Activated naive CD4-positive, alpha-beta T cell treated with anti-CD3 and anti-CD28 coated beads, Interleukin-2, amount 10 ng/mL, durations not matched to agents 7 days and 5 days (primary cell): ENCODE results near the gene KIF1B.
"Not testable (repeated sequence)": the region's sequence is repeated elsewhere in the genome, so short reads cannot be mapped to it uniquely, and the experiment has no call there.

ENCODE experiments used
- CTCF ChIA-PET: fragments of 350-600 bp; sonication (Branson Sonifier 250); formaldehyde crosslinking; loops from one replicate; lab custom pipeline; 2021; ENCODE audit warnings: antibody characterized with exemption; lab: Charles Lee
- DNase-seq: peaks from one replicate; pipeline ENCODE4 v3.0.0-alpha.2; 2020
- H3K27ac Mint-ChIP-seq: one replicate; pipeline ENCODE4 v1.8.0; 2021; ENCODE audit warnings: mild to moderate bottlenecking, moderate library complexity, mixed read lengths
- H3K27me3 Mint-ChIP-seq: one replicate; pipeline ENCODE4 v1.8.0; 2021; ENCODE audit warnings: mild to moderate bottlenecking, mixed read lengths
- H3K36me3 Mint-ChIP-seq: one replicate; pipeline ENCODE4 v1.8.0; 2021; ENCODE audit warnings: mixed read lengths
- H3K4me1 Mint-ChIP-seq: one replicate; pipeline ENCODE4 v1.8.0; 2021; ENCODE audit warnings: mixed read lengths
- H3K4me3 Mint-ChIP-seq: one replicate; pipeline ENCODE4 v1.8.0; 2021; ENCODE audit warnings: mild to moderate bottlenecking, moderate library complexity, mixed read lengths
- H3K9me3 Mint-ChIP-seq: one replicate; pipeline ENCODE4 v1.8.0; 2021; ENCODE audit warnings: mixed read lengths

KIF1B gene

DNA sequence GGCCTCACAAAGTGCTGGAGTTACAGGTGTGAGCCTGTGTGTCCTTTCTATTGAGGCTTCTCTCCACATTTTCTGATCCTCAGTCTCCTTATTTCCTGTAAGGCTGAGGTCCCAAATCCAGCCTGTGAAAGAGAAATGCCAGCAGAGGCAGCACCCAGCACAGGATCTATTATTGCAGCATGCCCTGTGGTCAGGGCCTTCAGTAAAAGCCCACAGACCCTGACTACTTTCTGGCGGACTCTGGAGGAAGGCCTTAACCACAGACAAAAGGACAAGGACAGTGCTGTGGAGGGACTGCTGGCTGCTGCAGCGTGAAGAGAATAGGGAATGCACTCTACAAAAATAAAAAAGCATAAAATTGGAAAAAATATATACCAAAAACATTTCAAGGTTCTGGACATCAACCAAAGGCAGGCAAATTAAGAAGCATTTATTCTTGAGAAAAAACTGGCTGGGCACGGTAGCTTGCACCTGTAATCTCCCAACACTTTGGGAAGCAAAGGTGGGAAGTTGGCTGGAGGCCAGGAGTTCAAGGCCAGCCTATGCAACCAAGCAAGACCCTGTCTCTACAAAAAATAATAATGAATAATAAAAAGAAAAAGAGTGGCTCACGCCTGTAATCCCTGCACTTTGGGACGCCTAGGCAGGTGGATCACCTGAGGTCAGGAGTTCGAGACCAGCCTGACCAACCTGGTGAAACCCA, 179.1 kb downstream of the KIF1B start:
- Mint-ChIP-seq H3K4me1 (peaks cover 9% of the 10 kb centered on the region), H3K9me3 (peaks cover 3% of the 10 kb centered on the region), H3K27ac (no peak overlapping the region), H3K36me3 (no peaks in the 10 kb centered on the region), H3K27me3 (no peaks in the 10 kb centered on the region), H3K4me3 (no peak overlapping the region)
- DNase-seq = no peak
- CTCF ChIA-PET = no interaction called here

DNA sequence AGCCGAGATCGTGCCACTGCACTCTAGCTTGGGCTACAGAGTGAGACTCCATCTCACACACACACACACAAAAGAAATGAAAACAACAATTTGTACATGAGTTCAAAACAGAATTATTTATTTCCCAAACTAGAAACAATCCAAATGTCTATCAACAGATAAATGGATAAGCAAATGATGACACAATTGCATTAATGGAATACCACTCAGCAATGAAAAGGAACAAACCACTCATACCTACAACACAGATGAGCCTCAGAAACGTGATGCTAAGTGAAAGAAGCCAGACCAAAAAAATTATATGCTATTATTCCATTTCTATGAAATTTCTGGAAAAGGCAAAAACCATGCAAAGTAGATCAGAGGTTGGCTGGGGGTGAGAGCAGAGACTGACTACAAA, 186.5 kb downstream of the KIF1B start:
- Mint-ChIP-seq H3K4me1 (peaks cover 31% of the 10 kb centered on the region), H3K27ac (no peak overlapping the region), H3K9me3 (peaks cover 3% of the 10 kb centered on the region), H3K36me3 (peaks cover 12% of the 10 kb centered on the region), H3K4me3 (peak overlapping the region; percentile 1), H3K27me3 (peaks cover 5% of the 10 kb centered on the region)
- no peak for DNase-seq
- CTCF ChIA-PET = no interaction called here

DNA sequence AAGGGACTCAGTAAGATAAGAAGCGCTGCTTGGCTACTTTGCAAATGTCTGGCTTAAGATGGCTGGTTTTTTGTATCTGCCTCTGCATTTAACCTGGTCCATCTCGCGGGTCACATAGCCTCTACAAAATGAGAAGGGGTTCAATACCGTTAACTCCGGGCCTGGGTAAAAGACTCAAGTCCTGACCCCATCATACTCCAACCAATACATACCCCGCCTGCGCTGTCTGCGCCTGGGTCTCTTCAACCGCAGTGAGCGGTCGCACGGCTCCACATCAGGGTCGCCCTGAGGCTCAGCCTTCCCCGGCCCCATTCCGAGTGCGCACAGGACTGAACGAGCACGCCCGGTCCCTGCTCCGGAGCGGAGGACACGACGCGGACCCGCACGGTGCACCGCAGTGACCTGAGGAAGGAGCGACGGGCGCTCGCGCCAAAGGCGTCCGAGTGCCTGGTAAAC, 187.9 kb downstream of the KIF1B start:
- peaks cover 3% of the 10 kb centered on the region for H3K9me3 Mint-ChIP-seq
- CTCF ChIA-PET = interaction anchor here (3.2 kb wide), 1 partner anchor 32 kb away, joined by 11 read pairs; the partner anchor contains the start of gene CENPS
- DNase-seq = no peak

DNA sequence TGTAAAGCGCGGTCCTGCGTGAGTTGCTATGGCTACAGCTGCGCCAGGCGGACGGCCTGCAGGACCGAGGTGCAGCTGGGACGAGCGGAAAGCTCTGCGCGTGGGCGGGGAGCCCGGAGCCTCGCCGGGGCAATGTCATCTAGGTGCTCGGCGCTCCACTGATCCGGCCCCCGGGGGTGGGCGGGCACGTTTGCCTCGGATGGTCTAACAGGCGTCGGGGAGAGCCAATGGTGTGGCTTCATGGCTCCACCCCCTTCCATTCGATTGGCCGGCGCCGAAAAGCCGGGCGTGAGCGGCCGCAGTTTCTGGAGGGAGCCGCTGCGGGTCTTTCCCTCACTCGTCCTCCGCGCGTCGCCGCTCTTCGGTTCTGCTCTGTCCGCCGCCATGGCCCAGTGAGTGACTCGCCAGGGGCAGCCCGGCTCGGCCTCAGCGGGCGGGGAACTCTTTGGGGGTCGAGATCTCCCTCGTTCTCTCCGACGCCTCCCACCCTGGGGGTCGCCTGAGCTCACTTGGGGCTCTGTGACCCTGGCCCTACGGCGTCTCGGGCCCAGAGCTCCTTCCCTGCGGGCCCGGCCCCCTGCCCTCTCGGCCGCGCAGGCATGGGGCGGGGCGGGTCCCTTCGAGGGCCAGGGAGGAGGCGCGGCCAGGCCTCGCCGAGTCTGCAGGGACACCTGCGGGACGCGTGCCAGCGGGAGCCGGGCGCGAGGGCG, 188.5 kb downstream of the KIF1B start, which contains the start of gene PGD:
Gene PGD, plus strand, starts transcription at position 331 of the 710 bp plus-strand sequence. Its CDS starts 54 bp downstream, at position 385.
- Mint-ChIP-seq H3K4me3 (peak within 1 kb of the TSS; percentile 88), H3K27ac (peak within 1 kb of the TSS; percentile 83), H3K27me3 (peaks cover 5% of the 10 kb centered on the region), H3K4me1 (peaks cover 38% of the 10 kb centered on the region), H3K36me3 (peaks cover 19% of the 10 kb centered on the region), H3K9me3 (peaks cover 3% of the 10 kb centered on the region)
- CTCF ChIA-PET = interaction anchor here (3.2 kb wide), 1 partner anchor 31 kb away, joined by 11 read pairs; the partner anchor contains the start of gene CENPS
- DNase-seq = peak; percentile 99

More for the DNA sequence above, 187.9 kb downstream of the KIF1B start:
- peak overlapping the region; percentile 88 for H3K4me3 Mint-ChIP-seq
- peaks cover 15% of the 10 kb centered on the region for H3K36me3 Mint-ChIP-seq
- peaks cover 5% of the 10 kb centered on the region for H3K27me3 Mint-ChIP-seq
- H3K4me1 Mint-ChIP-seq = peaks cover 34% of the 10 kb centered on the region
- H3K27ac Mint-ChIP-seq = peak overlapping the region; percentile 83

DNA sequence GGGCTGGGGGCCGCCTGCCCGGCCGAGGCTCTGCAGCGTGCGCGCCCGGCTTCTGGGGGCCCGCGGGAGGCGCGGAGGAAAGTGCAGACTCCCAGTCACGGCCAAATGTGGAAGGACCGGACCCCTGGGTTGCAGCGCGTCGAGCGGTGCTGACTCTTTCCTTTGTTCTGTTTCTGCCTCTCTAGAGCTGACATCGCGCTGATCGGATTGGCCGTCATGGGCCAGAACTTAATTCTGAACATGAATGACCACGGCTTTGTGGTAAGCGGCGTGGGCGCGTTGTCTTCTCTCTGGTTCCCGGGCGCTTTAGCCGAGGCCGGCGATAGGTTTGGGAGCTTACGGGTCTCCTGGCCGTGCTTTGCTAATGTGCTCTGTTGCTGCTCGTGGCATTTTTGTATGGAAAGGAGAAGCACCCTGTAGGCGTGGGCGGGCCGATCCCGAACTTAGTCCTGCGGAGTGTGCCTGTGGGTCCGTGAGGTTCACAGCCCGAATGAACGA, 189.1 kb downstream of the KIF1B start:
- peaks cover 39% of the 10 kb centered on the region for H3K4me1 Mint-ChIP-seq

DNA sequence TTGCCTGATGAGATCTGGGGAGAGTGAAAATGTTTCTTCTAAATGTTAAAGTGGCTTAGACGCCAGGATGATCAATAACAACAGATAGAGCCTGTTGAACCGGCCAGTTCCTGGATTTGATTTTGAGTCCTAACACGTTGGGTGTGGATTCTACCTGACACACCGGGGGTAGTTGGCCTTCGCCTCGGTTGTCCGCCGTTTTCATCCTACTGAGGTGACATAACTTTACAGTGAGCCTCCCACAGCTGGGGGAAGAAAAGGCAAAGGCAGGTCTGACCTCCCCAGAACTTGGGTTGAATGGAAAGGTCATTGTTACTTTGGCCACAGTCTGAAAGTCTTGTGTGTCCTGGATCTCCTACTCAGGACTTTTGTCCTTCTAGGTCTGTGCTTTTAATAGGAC, 189.6 kb downstream of the KIF1B start:
- Mint-ChIP-seq H3K36me3 (peaks cover 28% of the 10 kb centered on the region), H3K4me1 (peaks cover 39% of the 10 kb centered on the region), H3K27me3 (peaks cover 5% of the 10 kb centered on the region), H3K9me3 (no peaks in the 10 kb centered on the region), H3K27ac (peak overlapping the region; percentile 58), H3K4me3 (peak overlapping the region; percentile 81)
- CTCF ChIA-PET = interaction anchor here (0.8 to 3.2 kb wide), 2 partner anchors 30 to 94 kb away, joined by 3 to 11 read pairs; partner anchors contain the start of gene CENPS
- no peak for DNase-seq

More for the DNA sequence above, 189.1 kb downstream of the KIF1B start:
- CTCF ChIA-PET = interaction anchor here (0.8 to 3.2 kb wide), 2 partner anchors 30 to 95 kb away, joined by 3 to 11 read pairs; partner anchors contain the start of gene CENPS
- peak overlapping the region; percentile 58 for H3K27ac Mint-ChIP-seq
- DNase-seq = no peak
- H3K36me3 Mint-ChIP-seq = peaks cover 25% of the 10 kb centered on the region
- H3K27me3 Mint-ChIP-seq = peaks cover 5% of the 10 kb centered on the region
- H3K9me3 Mint-ChIP-seq = no peaks in the 10 kb centered on the region
- H3K4me3 Mint-ChIP-seq = peak overlapping the region; percentile 81

DNA sequence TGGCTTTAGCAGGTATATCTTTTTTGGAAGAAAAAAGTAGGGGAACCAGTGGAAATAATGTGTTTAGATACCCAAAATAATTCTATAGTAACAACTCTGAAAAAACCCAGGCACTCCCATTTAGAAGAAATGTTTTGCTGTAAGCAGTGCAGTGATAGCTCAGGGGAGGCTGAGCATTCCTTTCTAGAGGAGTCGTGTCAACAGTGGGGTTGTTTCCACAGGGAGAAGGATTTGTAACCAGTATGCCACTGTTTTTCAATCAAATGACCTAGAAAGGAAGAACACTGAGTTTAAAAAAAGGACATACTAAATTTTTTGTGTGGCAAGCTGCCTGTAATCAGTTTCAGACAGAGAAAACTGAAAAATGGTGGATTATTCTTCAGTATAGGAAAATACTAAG, 190.9 kb downstream of the KIF1B start:
- Mint-ChIP-seq H3K9me3 (no peaks in the 10 kb centered on the region), H3K27me3 (peaks cover 5% of the 10 kb centered on the region), H3K4me3 (no peak overlapping the region), H3K27ac (no peak overlapping the region), H3K4me1 (peaks cover 39% of the 10 kb centered on the region), H3K36me3 (peaks cover 29% of the 10 kb centered on the region)
- CTCF ChIA-PET = interaction anchor here (3.2 kb wide), 1 partner anchor 29 kb away, joined by 11 read pairs; the partner anchor contains the start of gene CENPS
- no peak for DNase-seq

DNA sequence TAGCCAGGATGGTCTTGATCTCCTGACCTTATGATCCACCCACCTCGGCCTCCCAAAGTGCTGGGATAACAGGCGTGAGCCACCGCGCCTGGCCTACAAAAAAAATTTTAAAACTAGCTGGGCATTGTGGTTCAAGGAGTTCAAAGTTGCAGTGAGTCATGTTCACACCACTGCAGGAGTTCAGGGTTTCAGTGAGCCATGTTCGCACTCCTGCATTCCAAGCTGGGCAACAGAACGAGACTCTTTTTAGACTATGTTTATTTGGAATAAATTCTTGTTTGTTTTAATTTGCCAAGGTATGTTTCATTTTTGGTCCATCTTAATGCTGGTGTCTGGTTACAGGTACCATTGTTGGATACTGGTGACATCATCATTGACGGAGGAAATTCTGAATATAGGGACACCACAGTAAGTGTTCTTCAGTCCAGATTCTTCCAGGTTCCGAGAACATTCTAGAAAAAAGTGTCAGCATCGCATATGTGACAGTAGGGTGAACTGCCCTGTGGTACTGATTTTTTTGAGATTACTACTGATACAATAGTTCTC, 192.4 kb downstream of the KIF1B start:
- Mint-ChIP-seq H3K27ac (no peak overlapping the region), H3K9me3 (no peaks in the 10 kb centered on the region), H3K4me1 (peaks cover 36% of the 10 kb centered on the region), H3K36me3 (peaks cover 41% of the 10 kb centered on the region), H3K27me3 (peaks cover 5% of the 10 kb centered on the region), H3K4me3 (no peak overlapping the region)
- DNase-seq = no peak
- CTCF ChIA-PET = no interaction called here

DNA sequence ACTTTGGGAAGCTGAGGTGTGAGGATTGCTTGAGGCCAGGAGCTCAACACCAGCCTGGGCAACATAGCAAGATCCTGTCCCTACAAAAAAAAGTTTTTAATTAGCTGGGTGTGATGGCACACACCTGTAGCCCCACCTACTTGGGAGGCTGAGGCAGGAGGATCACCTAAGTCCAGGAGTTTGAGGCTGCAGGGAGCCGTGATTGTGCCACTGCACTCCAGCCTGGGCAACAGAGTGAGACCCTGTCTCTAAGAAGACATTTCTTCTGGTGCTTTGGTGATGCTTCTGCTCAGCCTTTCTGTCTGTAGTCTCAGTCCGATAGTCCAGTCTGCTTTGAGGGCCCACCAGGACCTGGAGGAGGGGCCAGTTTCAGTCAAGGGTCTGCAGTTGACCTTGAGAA, 196.8 kb downstream of the KIF1B start:
- CTCF ChIA-PET = no interaction called here

DNA sequence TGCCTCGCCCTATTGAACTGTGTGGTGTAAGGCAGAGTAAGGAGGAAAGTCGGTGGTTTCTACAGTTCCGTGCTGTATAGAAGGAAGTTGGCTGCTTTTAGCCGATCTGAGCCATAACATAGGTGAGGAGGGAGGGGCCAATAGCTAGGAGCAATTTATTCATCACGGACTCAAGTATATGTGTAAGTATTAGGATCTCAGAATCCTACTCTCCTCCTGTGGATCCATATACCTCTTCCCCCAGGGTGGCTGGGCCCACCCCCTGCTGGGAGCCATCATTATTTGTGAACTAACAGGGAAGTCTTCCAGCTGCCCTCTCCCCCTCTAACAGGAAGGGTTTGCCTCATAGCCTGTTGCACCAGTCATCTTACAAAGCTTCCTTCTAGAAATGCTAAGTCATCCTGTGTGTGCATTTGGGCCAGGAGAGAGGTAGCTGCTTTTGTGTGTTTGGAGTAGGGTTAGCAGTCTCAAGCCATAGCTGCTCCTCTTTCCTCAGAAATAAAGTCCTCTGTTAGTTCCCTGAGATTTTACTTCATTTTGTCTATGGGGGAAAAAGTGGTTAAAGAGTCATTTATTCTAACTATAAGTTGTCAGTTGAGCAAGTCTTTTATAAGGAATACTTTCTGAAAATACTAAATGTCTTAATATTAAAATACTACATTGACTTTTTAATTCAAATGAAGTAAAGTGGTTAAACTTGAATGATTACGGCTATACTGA, 205.0 kb downstream of the KIF1B start:
- CTCF ChIA-PET = interaction anchor here (0.8 to 1.0 kb wide), 2 partner anchors 14 to 205 kb away, joined by 3 to 4 read pairs; partner anchors contain the start of gene KIF1B
- H3K4me3 Mint-ChIP-seq = peak overlapping the region; percentile 53
- peak; percentile 25 for DNase-seq
- no peaks in the 10 kb centered on the region for H3K9me3 Mint-ChIP-seq
- H3K27me3 Mint-ChIP-seq = no peaks in the 10 kb centered on the region
- H3K27ac Mint-ChIP-seq = peak overlapping the region; percentile 90
- H3K4me1 Mint-ChIP-seq = peaks cover 23% of the 10 kb centered on the region
- H3K36me3 Mint-ChIP-seq = peaks cover 68% of the 10 kb centered on the region

More for the DNA sequence above, 196.8 kb downstream of the KIF1B start:
- H3K27ac Mint-ChIP-seq = no peak overlapping the region
- H3K4me3 Mint-ChIP-seq = no peak overlapping the region
- H3K36me3 Mint-ChIP-seq = peaks cover 56% of the 10 kb centered on the region
- DNase-seq = no peak
- no peaks in the 10 kb centered on the region for H3K27me3 Mint-ChIP-seq
- no peaks in the 10 kb centered on the region for H3K9me3 Mint-ChIP-seq
- peaks cover 5% of the 10 kb centered on the region for H3K4me1 Mint-ChIP-seq

DNA sequence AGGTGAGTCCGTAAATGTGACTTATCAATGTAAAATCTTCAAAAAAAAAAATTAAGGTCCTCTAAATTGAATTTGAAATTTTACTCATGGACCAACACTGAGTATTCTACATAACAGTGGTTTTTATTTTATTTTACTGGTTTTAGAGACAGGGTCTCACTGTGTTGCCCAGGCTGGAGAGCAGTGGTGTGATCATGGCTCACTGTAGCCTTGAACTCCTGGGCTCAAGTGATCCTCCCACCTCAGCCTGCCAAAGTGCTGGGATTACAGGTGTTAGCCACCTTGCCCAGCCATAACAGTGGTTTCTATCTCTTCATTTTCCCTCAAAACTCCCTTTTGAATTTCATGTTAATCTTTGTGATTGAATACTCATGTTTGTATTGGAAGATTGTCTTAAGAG, 205.6 kb downstream of the KIF1B start:
- H3K27me3 Mint-ChIP-seq, H3K4me3 Mint-ChIP-seq, DNase-seq, H3K9me3 Mint-ChIP-seq: not testable (repeated sequence)
- Mint-ChIP-seq H3K4me1 (peaks cover 23% of the 10 kb centered on the region), H3K27ac (peak overlapping the region; percentile 15), H3K36me3 (peaks cover 67% of the 10 kb centered on the region)
- CTCF ChIA-PET = interaction anchor here (0.8 kb wide), 1 partner anchor 206 kb away, joined by 3 read pairs; the partner anchor contains the start of gene KIF1B

DNA sequence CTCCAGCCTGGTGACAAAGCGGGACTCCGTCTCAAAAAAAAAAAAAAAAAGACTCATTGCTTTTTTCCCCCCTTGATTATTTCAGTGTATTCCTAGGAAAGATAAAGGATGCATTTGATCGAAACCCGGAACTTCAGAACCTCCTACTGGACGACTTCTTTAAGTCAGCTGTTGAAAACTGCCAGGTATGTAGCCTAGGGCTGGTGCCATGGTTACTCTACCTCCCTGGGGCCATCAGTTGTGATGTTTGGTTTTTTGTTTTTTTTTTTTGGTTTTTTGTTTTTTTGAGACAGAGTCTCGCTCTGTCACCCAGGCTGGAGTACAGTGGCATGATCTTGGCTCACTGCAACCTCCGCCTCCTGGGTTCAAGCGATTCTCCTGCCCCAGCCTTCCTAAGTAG, 208.4 kb downstream of the KIF1B start:
- DNase-seq, H3K9me3 Mint-ChIP-seq, H3K27me3 Mint-ChIP-seq, H3K27ac Mint-ChIP-seq, H3K4me3 Mint-ChIP-seq, CTCF ChIA-PET: not testable (repeated sequence)
- Mint-ChIP-seq H3K36me3 (peaks cover 45% of the 10 kb centered on the region), H3K4me1 (peaks cover 23% of the 10 kb centered on the region)

DNA sequence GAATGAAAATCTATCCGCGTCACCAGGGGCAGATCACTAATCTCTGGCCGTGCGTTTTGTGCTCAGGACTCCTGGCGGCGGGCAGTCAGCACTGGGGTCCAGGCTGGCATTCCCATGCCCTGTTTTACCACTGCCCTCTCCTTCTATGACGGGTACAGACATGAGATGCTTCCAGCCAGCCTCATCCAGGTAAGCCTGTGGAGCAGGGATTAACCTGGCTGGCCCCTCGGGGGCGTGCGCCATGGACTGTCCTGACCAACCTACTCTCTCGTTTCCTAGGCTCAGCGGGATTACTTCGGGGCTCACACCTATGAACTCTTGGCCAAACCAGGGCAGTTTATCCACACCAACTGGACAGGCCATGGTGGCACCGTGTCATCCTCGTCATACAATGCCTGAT, 209.0 kb downstream of the KIF1B start:
- H3K27ac Mint-ChIP-seq = peak overlapping the region; percentile 37
- no peak overlapping the region for H3K4me3 Mint-ChIP-seq
- no peaks in the 10 kb centered on the region for H3K27me3 Mint-ChIP-seq
- CTCF ChIA-PET = no interaction called here
- H3K9me3 Mint-ChIP-seq = no peaks in the 10 kb centered on the region
- H3K4me1 Mint-ChIP-seq = peaks cover 19% of the 10 kb centered on the region
- H3K36me3 Mint-ChIP-seq = peaks cover 42% of the 10 kb centered on the region
- DNase-seq = no peak
